ENCODE results near the gene CPNE5.
"Not testable (repeated sequence)": the region's sequence is repeated elsewhere in the genome, so short reads cannot be mapped to it uniquely, and the experiment has no call there.

CPNE5 gene

GRCh38 chr6:36720251-36721141 is 118.7 kb downstream of the CPNE5 start:
- no peak for DNase-seq

GRCh38 chr6:36719126-36719525 is 120.1 kb downstream of the CPNE5 start:
- DNase-seq = no peak

GRCh38 chr6:36718560-36718959 is 120.7 kb downstream of the CPNE5 start:
- no peak for DNase-seq

- no peak for DNase-seq
Observed at GRCh38 chr6:36717871-36718540, 121.2 kb downstream of the CPNE5 start.

- DNase-seq = no peak
Observed at GRCh38 chr6:36717231-36717825, 121.9 kb downstream of the CPNE5 start.

- DNase-seq = no peak
Observed at GRCh38 chr6:36716476-36717093, 122.7 kb downstream of the CPNE5 start.

- no peak for DNase-seq
Observed at GRCh38 chr6:36715469-36715868, 123.8 kb downstream of the CPNE5 start.

- no peak for DNase-seq
Observed at GRCh38 chr6:36714511-36714910, 124.7 kb downstream of the CPNE5 start.

GRCh38 chr6:36713846-36714245 is 125.4 kb downstream of the CPNE5 start:
- no peak for DNase-seq

GRCh38 chr6:36712816-36713215 is 126.4 kb downstream of the CPNE5 start:
- DNase-seq = no peak

GRCh38 chr6:36706339-36706738 is 132.9 kb downstream of the CPNE5 start:
- no peak for DNase-seq

GRCh38 chr6:36704961-36705577 is 134.2 kb downstream of the CPNE5 start:
- not testable (repeated sequence) for DNase-seq

- DNase-seq = no peak
Observed at GRCh38 chr6:36703982-36704381, 135.3 kb downstream of the CPNE5 start.

GRCh38 chr6:36703081-36703606 is 136.1 kb downstream of the CPNE5 start:
- DNase-seq = no peak

- no peak for DNase-seq
Observed at GRCh38 chr6:36702656-36703055, 136.6 kb downstream of the CPNE5 start.

- DNase-seq = no peak
Observed at GRCh38 chr6:36701401-36701991, 137.7 kb downstream of the CPNE5 start.

GRCh38 chr6:36700831-36701230 is 138.4 kb downstream of the CPNE5 start:
- DNase-seq = no peak

GRCh38 chr6:36700071-36700812 is 139.0 kb downstream of the CPNE5 start:
- DNase-seq = no peak

GRCh38 chr6:36699348-36699747 is 139.9 kb downstream of the CPNE5 start:
- DNase-seq = no peak

GRCh38 chr6:36698871-36699271 is 140.4 kb downstream of the CPNE5 start:
- DNase-seq = no peak

GRCh38 chr6:36698196-36698595 is 141.0 kb downstream of the CPNE5 start:
- DNase-seq = no peak

All from retina (tissue), 1 donor.